Hepatocyte (in vitro differentiated cells): ENCODE results near the gene RFT1.

Experiments used
- EZH2 ChIP-seq: fragments of 200-600 bp; sonication (generic); IDR thresholded peaks from 2 replicates; pipeline ENCODE4 v1.6.1; 2016; ENCODE audit warnings: antibody characterized with exemption, mild to moderate bottlenecking, borderline replicate concordance
- TF ChIP-seq, protein P1 (sequence below): fragments of 200-600 bp; sonication (generic); IDR thresholded peaks from 2 replicates; pipeline ENCODE4 v1.5.1; 2016; ENCODE audit warnings: antibody characterized with exemption, mild to moderate bottlenecking; ENCODE audit not compliant: poor library complexity

- TF ChIP-seq, protein P1, sequence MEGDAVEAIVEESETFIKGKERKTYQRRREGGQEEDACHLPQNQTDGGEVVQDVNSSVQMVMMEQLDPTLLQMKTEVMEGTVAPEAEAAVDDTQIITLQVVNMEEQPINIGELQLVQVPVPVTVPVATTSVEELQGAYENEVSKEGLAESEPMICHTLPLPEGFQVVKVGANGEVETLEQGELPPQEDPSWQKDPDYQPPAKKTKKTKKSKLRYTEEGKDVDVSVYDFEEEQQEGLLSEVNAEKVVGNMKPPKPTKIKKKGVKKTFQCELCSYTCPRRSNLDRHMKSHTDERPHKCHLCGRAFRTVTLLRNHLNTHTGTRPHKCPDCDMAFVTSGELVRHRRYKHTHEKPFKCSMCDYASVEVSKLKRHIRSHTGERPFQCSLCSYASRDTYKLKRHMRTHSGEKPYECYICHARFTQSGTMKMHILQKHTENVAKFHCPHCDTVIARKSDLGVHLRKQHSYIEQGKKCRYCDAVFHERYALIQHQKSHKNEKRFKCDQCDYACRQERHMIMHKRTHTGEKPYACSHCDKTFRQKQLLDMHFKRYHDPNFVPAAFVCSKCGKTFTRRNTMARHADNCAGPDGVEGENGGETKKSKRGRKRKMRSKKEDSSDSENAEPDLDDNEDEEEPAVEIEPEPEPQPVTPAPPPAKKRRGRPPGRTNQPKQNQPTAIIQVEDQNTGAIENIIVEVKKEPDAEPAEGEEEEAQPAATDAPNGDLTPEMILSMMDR: no peak
- no peak for TF ChIP-seq EZH2
Measured at GRCh38 chr3:53120336-53120735, 9.9 kb downstream of the RFT1 start.
